HG03571 (cell line): Measurements from ENCODE around the gene RBKS.

Experiments
- ATAC-seq: cut with Tn5 transposase; IDR thresholded peaks from one replicate; pipeline ENCODE4 v1.9.1; 2021; ENCODE audit not compliant: unreplicated experiment

RBKS gene

GRCh38 chr2:27890146-27890923, at the start of gene RBKS, which contains the start of gene BABAM2:
TSS of gene RBKS (minus strand) at chr2:27890387. CDS start at chr2:27890345, 42 bp downstream.
TSS of gene BABAM2 (plus strand) at chr2:27890729. CDS start at chr2:27894557, 3,828 bp downstream.
- ATAC-seq: peak; percentile 72

GRCh38 chr2:27935026-27935425, 44.8 kb upstream of the RBKS start:
- no peak for ATAC-seq

- no peak for ATAC-seq
Measured at GRCh38 chr2:27932396-27932795, 42.2 kb upstream of the RBKS start.

GRCh38 chr2:27931361-27931950, 41.3 kb upstream of the RBKS start:
- ATAC-seq: no peak

GRCh38 chr2:27929916-27930486, 39.8 kb upstream of the RBKS start:
- no peak for ATAC-seq

- no peak for ATAC-seq
Measured at GRCh38 chr2:27925766-27926472, 35.7 kb upstream of the RBKS start.

- no peak for ATAC-seq
Measured at GRCh38 chr2:27922842-27923241, 32.7 kb upstream of the RBKS start.

- no peak for ATAC-seq
Measured at GRCh38 chr2:27921880-27922547, 31.8 kb upstream of the RBKS start.

- ATAC-seq: no peak
Measured at GRCh38 chr2:27921424-27921823, 31.2 kb upstream of the RBKS start.

- no peak for ATAC-seq
Measured at GRCh38 chr2:27920148-27920885, 30.1 kb upstream of the RBKS start.

- ATAC-seq: no peak
Measured at GRCh38 chr2:27916293-27916995, 26.3 kb upstream of the RBKS start.

- ATAC-seq: no peak
Measured at GRCh38 chr2:27915874-27916273, 25.7 kb upstream of the RBKS start.

- no peak for ATAC-seq
Measured at GRCh38 chr2:27915191-27915590, 25.0 kb upstream of the RBKS start.

GRCh38 chr2:27914805-27915175, 24.6 kb upstream of the RBKS start:
- ATAC-seq: no peak

- no peak for ATAC-seq
Measured at GRCh38 chr2:27914041-27914804, 24.0 kb upstream of the RBKS start.

GRCh38 chr2:27912512-27912911, 22.3 kb upstream of the RBKS start:
- ATAC-seq: no peak

GRCh38 chr2:27911458-27912210, 21.4 kb upstream of the RBKS start:
- no peak for ATAC-seq

- ATAC-seq: no peak
Measured at GRCh38 chr2:27909901-27910300, 19.7 kb upstream of the RBKS start.
